ENCODE results near the gene SLC25A26.

- no peak for TF ChIP-seq CTCF (conservative IDR thresholded peaks at IDR 0.05 in 1 of 2, IDR thresholded peaks at IDR 0.05 in 1 of 2; ENCODE audit: low read depth in 1 of 2, low read length in 2 of 2)
- no peak for TF ChIP-seq EZH2 (IDR thresholded peaks at IDR 0.05; ENCODE audit: low read length, missing control alignments)
Measured at GRCh38 chr3:66255865-66256264, 35.1 kb downstream of the SLC25A26 start.
